ENCODE data around the gene GRIPAP1.

- no peak for TF ChIP-seq GATA2 (IDR thresholded peaks at IDR 0.05; ENCODE audit: low read depth, low read length)
- no peak for TF ChIP-seq GATA3 (IDR thresholded peaks at IDR 0.05; ENCODE audit: low read depth, low read length)
Measured at GRCh38 chrX:49002091-49002935, at the start of gene GRIPAP1.

All from SH-SY5Y (cell line).